ENCODE data around the gene UIMC1.

UIMC1 gene

DNA sequence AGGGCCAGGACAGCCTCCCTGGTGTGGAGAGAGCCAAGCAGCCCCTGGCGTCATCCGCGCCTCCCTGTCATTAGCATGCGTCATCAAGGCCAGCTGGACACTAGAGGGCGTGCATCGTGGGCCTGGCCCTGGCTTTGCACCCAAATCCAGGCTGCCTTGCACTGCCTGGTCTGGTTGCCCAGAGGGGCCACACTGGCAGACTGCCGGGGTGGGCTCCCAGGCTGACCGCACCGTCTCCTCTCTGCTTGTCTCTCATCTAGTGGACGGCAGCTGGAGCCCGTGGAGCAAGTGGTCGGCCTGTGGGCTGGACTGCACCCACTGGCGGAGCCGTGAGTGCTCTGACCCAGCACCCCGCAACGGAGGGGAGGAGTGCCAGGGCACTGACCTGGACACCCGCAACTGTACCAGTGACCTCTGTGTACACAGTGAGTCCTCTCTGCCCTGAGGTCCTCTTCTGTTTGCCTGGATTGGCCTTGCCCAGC is 136.4 kb downstream of the UIMC1 start:
- peak; percentile 52 to 70 for DNase-seq (ENCODE audit: low read depth in 2 of 2)
- TF ChIP-seq, protein P1, sequence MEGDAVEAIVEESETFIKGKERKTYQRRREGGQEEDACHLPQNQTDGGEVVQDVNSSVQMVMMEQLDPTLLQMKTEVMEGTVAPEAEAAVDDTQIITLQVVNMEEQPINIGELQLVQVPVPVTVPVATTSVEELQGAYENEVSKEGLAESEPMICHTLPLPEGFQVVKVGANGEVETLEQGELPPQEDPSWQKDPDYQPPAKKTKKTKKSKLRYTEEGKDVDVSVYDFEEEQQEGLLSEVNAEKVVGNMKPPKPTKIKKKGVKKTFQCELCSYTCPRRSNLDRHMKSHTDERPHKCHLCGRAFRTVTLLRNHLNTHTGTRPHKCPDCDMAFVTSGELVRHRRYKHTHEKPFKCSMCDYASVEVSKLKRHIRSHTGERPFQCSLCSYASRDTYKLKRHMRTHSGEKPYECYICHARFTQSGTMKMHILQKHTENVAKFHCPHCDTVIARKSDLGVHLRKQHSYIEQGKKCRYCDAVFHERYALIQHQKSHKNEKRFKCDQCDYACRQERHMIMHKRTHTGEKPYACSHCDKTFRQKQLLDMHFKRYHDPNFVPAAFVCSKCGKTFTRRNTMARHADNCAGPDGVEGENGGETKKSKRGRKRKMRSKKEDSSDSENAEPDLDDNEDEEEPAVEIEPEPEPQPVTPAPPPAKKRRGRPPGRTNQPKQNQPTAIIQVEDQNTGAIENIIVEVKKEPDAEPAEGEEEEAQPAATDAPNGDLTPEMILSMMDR (IDR thresholded peaks at IDR 0.05; ENCODE audit: low read depth, low read length), result peak; percentile 56

DNA sequence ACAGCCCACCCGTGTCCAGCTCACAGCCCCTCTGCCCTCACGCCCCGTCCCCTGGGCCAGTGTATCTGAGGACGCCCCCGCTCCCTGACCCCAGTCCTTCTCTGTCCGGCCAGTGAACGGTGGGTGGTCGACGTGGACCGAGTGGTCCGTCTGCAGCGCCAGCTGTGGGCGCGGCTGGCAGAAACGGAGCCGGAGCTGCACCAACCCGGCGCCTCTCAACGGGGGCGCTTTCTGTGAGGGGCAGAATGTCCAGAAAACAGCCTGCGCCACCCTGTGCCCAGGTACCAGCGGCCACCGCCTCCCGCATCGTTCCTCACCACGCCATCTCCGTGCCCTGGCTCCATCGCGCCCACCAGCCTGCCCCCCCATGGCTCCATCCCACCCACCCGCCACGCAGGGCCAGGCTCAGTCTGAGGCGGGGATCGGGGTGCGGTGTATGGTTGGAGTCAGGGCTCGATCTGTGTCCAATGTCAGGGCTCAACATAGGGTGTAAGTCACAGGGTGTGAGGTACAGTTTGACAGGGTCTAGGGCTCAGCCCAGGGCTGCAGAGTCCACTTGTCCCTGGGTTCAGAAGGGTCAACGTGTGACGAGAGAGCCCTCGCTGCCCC is 137.0 kb downstream of the UIMC1 start:
- TF ChIP-seq, protein P1 (IDR thresholded peaks at IDR 0.05; ENCODE audit: low read depth, low read length), result no peak
- H3K4me3 ChIP-seq (replicated peaks in 1 of 2; ENCODE audit: low read depth in 2 of 2, low read length in 2 of 2), result no peak overlapping the region
- no peak for DNase-seq (ENCODE audit: low read depth in 2 of 2)

More for the DNA sequence above, 136.4 kb downstream of the UIMC1 start:
- no peak overlapping the region for H3K4me3 ChIP-seq (replicated peaks in 1 of 2; ENCODE audit: low read depth in 2 of 2, low read length in 2 of 2)

DNA sequence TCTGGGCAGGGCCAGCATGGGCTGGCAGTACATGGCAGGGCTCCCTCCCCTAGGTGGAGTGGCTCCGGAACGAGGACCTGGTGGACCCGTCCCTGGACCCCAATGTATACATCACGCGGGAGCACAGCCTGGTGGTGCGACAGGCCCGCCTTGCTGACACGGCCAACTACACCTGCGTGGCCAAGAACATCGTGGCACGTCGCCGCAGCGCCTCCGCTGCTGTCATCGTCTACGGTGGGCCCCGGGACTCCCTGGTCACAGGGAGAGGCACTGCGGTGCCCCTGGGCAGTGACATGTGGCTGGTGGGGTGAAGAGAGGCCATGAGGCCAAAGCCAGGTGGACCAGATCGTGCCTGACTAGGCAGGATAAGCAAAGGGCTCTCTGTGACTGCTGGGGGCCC is 137.8 kb downstream of the UIMC1 start:
- DNase-seq (ENCODE audit: low read depth in 2 of 2), result no peak
- TF ChIP-seq, protein P1 (IDR thresholded peaks at IDR 0.05; ENCODE audit: low read depth, low read length), result no peak
- no peak overlapping the region for H3K4me3 ChIP-seq (replicated peaks in 1 of 2; ENCODE audit: low read depth in 2 of 2, low read length in 2 of 2)

DNA sequence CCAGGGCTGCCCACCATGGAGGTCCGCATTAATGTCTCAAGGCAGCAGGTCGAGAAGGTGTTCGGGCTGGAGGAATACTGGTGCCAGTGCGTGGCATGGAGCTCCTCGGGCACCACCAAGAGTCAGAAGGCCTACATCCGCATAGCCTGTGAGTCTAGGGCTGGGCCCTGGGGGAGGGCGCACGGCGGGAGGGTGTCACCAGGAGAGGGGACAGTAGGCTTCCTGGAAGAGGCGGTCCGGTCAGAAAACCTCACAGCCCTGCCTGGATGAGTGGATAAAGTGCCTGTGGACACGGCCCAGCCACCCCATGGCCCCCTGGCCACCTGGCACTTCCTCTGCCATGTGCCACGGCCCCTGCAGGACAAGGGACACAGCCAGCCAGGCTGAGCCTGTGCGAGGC is 138.5 kb downstream of the UIMC1 start:
- TF ChIP-seq, protein P1 (IDR thresholded peaks at IDR 0.05; ENCODE audit: low read depth, low read length), result no peak
- H3K4me3 ChIP-seq (replicated peaks in 1 of 2; ENCODE audit: low read depth in 2 of 2, low read length in 2 of 2), result no peak overlapping the region
- no peak for DNase-seq (ENCODE audit: low read depth in 2 of 2)

DNA sequence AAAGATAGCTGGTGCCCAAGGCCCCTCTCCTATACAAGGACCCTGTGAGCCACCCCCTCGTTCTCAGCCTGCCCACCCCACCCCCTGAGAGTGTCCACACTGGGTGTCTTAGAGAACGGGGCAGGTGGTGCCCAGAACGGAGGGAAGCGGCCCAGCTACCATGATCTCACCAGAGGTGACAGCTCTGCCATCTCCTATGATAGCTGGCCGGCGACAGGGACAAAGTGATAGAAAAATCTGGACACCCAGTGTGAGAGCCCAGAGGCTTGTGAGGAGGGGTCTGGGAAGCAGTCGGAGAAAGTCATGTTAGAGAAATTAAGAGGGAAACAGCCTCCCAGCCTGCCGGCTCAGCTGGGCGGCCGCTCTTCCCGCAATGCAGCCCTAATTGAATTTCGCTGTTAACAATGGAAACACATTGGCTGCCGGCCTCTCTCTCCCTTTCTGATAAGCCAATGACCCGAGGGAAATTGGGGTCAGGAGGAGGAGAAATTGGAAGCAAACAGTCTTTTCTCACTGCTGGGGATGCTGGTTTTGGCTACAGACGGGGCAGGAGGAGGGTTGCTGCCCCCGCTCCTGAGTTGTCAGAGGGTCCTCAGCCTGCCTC is 139.8 kb downstream of the UIMC1 start:
- TF ChIP-seq, protein P1 (IDR thresholded peaks at IDR 0.05; ENCODE audit: low read depth, low read length), result no peak
- DNase-seq (ENCODE audit: low read depth in 2 of 2), result no peak
- H3K4me3 ChIP-seq (replicated peaks in 1 of 2; ENCODE audit: low read depth in 2 of 2, low read length in 2 of 2), result no peak overlapping the region

DNA sequence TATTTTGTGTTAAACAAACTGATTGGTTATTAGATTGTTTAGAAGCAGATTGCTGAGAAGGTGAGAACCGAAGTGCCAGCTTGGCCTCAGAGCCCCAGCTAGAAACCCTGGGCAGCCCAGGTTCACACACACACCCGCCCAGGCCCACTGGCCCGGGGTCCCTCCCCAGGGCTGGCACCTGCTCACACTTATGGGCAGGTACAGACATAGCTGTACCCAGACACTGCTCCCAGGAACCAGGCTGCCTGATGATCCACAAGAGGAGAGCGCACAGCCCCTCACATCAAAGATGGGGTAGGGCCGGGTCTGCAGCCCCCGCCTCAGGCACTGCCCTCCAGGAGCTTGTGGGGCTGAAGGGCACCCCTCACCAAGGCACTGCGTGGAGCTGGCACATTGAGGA is 140.6 kb downstream of the UIMC1 start:
- no peak for DNase-seq (ENCODE audit: low read depth in 2 of 2)
- H3K4me3 ChIP-seq (replicated peaks in 1 of 2; ENCODE audit: low read depth in 2 of 2, low read length in 2 of 2), result no peak overlapping the region
- TF ChIP-seq, protein P1 (IDR thresholded peaks at IDR 0.05; ENCODE audit: low read depth, low read length), result no peak

Data from cardiac fibroblast (primary cell).